ENCODE results near the gene IL2RA. TPM values are rescaled to one million over a fixed set of nuclear protein-coding genes. Genes with fewer than 3 reads are reported as not detected.
A peak's percentile ranks its signal among the peaks of the same experiment; 100 is the strongest.

IL2RA gene
- total and polyA plus RNA-seq, 2 donors (not counting 1 experiment from before 2014, with no cell fraction given), result 7.2 to 56.7 TPM

DNA sequence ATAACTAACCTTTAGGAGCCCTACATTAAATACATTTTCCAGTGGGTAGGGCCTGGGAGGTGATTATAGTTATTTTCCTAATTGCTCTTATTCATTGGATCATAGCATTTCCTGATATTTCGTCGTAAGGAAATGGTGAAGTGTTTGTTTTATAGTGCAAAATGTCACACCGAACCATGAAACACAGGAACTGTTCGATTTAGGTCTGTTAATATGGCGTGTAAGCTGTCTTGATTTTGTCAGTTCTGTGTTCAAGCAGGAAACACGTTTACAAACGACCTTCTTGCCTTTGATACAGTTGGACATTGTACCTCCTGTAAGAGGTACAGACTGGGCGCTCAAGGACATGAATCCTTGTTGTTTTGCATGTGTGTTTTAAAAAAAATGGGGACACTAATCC, 41.4 kb upstream of the IL2RA start:
- Histone ChIP-seq H3K9me3 (ENCODE audit: control extremely low read depth in 1 of 3, control insufficient read depth in 2 of 3, insufficient read depth in 1 of 3, low read length in 2 of 3) (no peaks in the 10 kb centered on the region), H3K9ac (ENCODE audit: low read length) (no peak overlapping the region), H3K27ac (ENCODE audit: low read length in 2 of 2) (no peak overlapping the region), H3K79me2 (ENCODE audit: control insufficient read depth, insufficient read depth, low read length) (peaks cover 33% of the 10 kb centered on the region), H4K20me1 (ENCODE audit: control insufficient read depth, insufficient read depth, low read length, poor library complexity, severe bottlenecking) (peaks cover 22% of the 10 kb centered on the region), H3K36me3 (replicated peaks in 1 of 2; ENCODE audit: control extremely low read depth in 1 of 2, control insufficient read depth in 1 of 2, extremely low read depth in 1 of 2, insufficient read depth in 2 of 2, low read length in 1 of 2) (peaks cover 10 to 70% of the 10 kb centered on the region in 2 experiments), H3K27me3 (replicated peaks in 1 of 4; ENCODE audit: control extremely low read depth in 1 of 4, control insufficient read depth in 3 of 4, insufficient read depth in 4 of 4, low read length in 3 of 4) (no peaks in the 10 kb centered on the region), H3K4me3 (ENCODE audit: control extremely low read depth in 1 of 5, extremely low read depth in 1 of 5, insufficient read depth in 1 of 5, low read depth in 2 of 5, low read length in 4 of 5) (no peak overlapping the region), H3K4me2 (replicated peaks; ENCODE audit: low read depth, low read length, poor library complexity, severe bottlenecking) (no peak overlapping the region), H3K4me1 (ENCODE audit: control insufficient read depth in 2 of 2, insufficient read depth in 2 of 2, low read length in 2 of 2) (peaks cover 2 to 3% of the 10 kb centered on the region in 2 donors), H2AFZ (ENCODE audit: insufficient read depth, low read depth, low read length, poor library complexity, severe bottlenecking) (no peak overlapping the region)
- Mint-ChIP-seq H3K27me3 (no peaks in the 10 kb centered on the region), H3K9me3 (ENCODE audit: insufficient read depth) (no peaks in the 10 kb centered on the region), H3K27ac (peak overlapping the region; percentile 60), H3K4me3 (no peak overlapping the region), H3K4me1 (peaks cover 22% of the 10 kb centered on the region)
- intact Hi-C loops (cut with micrococcal nuclease), result no loop called here
- POLR2A ChIA-PET, result no interaction called here
- CTCF ChIA-PET, result no interaction called here
- TF ChIP-seq, protein P1, sequence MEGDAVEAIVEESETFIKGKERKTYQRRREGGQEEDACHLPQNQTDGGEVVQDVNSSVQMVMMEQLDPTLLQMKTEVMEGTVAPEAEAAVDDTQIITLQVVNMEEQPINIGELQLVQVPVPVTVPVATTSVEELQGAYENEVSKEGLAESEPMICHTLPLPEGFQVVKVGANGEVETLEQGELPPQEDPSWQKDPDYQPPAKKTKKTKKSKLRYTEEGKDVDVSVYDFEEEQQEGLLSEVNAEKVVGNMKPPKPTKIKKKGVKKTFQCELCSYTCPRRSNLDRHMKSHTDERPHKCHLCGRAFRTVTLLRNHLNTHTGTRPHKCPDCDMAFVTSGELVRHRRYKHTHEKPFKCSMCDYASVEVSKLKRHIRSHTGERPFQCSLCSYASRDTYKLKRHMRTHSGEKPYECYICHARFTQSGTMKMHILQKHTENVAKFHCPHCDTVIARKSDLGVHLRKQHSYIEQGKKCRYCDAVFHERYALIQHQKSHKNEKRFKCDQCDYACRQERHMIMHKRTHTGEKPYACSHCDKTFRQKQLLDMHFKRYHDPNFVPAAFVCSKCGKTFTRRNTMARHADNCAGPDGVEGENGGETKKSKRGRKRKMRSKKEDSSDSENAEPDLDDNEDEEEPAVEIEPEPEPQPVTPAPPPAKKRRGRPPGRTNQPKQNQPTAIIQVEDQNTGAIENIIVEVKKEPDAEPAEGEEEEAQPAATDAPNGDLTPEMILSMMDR (IDR thresholded peaks at IDR 0.05), result no peak
- TF ChIP-seq EZH2 (IDR thresholded peaks at IDR 0.05; ENCODE audit: borderline replicate concordance, insufficient read depth, low read depth, low read length, poor library complexity, severe bottlenecking), result no peak
- DNase-seq (no peak), ATAC-seq (ENCODE audit: low read depth) (no peak)
- 92% methylated on average over 8 of the region's 8 CpGs for WGBS (ENCODE audit: insufficient coverage)

DNA sequence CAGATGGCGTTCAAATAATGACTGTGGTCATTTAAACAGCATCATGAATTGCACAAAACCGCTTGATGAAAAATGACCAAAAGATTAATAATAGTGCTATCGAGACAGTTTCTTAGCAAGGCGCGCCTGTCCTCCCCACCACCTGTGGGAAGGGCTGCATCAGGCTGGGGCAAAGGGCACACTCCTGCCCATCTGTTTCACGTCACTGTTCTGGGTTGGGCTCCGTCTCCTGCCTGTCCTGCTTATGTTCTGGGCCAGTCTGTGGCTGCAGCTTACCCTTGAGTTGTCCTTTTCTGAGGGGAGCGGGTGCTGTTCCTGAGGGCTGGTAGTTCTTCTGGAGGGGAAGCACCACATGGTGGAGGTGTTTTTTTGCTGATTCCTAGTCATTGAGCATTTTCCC, 40.0 kb upstream of the IL2RA start:
- H3K27me3 ChIP-seq (replicated peaks in 1 of 4; ENCODE audit: control extremely low read depth in 1 of 4, control insufficient read depth in 3 of 4, insufficient read depth in 4 of 4, low read length in 3 of 4), result no peaks in the 10 kb centered on the region
- peaks cover 47% of the 10 kb centered on the region for H3K79me2 ChIP-seq (ENCODE audit: control insufficient read depth, insufficient read depth, low read length)
- H2AFZ ChIP-seq (ENCODE audit: insufficient read depth, low read depth, low read length, poor library complexity, severe bottlenecking), result no peak overlapping the region
- CTCF ChIA-PET, result interaction anchor here (1.3 kb wide), 1 partner anchor 16 kb away, joined by 3 read pairs; no protein-coding TSS in a partner anchor
- no peak overlapping the region for H3K9ac ChIP-seq (ENCODE audit: low read length)
- DNase-seq, result no peak
- no peak overlapping the region for H3K4me3 ChIP-seq (ENCODE audit: control extremely low read depth in 1 of 5, extremely low read depth in 1 of 5, insufficient read depth in 1 of 5, low read depth in 2 of 5, low read length in 4 of 5)
- peaks cover 18 to 72% of the 10 kb centered on the region in 2 experiments for H3K36me3 ChIP-seq (replicated peaks in 1 of 2; ENCODE audit: control extremely low read depth in 1 of 2, control insufficient read depth in 1 of 2, extremely low read depth in 1 of 2, insufficient read depth in 2 of 2, low read length in 1 of 2)
- H3K4me1 ChIP-seq (ENCODE audit: control insufficient read depth in 2 of 2, insufficient read depth in 2 of 2, low read length in 2 of 2), result no peaks in the 10 kb centered on the region
- peaks cover 17% of the 10 kb centered on the region for H3K4me1 Mint-ChIP-seq
- 95% methylated on average over 7 of the region's 8 CpGs for WGBS (ENCODE audit: insufficient coverage)
- H3K27ac ChIP-seq (ENCODE audit: low read length in 2 of 2), result no peak overlapping the region
- no peak overlapping the region for H3K4me3 Mint-ChIP-seq
- H3K27me3 Mint-ChIP-seq, result no peaks in the 10 kb centered on the region
- POLR2A ChIA-PET, result no interaction called here
- H3K9me3 ChIP-seq (ENCODE audit: control extremely low read depth in 1 of 3, control insufficient read depth in 2 of 3, insufficient read depth in 1 of 3, low read length in 2 of 3), result no peaks in the 10 kb centered on the region
- H3K4me2 ChIP-seq (replicated peaks; ENCODE audit: low read depth, low read length, poor library complexity, severe bottlenecking), result no peak overlapping the region
- no peaks in the 10 kb centered on the region for H3K9me3 Mint-ChIP-seq (ENCODE audit: insufficient read depth)
- intact Hi-C loops (cut with micrococcal nuclease), result no loop called here
- peaks cover 33% of the 10 kb centered on the region for H4K20me1 ChIP-seq (ENCODE audit: control insufficient read depth, insufficient read depth, low read length, poor library complexity, severe bottlenecking)
- H3K27ac Mint-ChIP-seq, result peak overlapping the region; percentile 53
- TF ChIP-seq EZH2 (IDR thresholded peaks at IDR 0.05; ENCODE audit: borderline replicate concordance, insufficient read depth, low read depth, low read length, poor library complexity, severe bottlenecking), result no peak
- TF ChIP-seq, protein P1 (IDR thresholded peaks at IDR 0.05), result no peak
- ATAC-seq (ENCODE audit: low read depth), result no peak
